NCI-H146 treated with DMSO at 0.1 percent for 48 hours (cell line): ENCODE results near the gene ERRFI1.
A peak's percentile ranks its signal among the peaks of the same experiment; 100 is the strongest.
"Not testable (repeated sequence)": the region's sequence is repeated elsewhere in the genome, so short reads cannot be mapped to it uniquely, and the experiment has no call there.

Source experiments
- DNase-seq: peaks from one replicate; lab custom pipeline; 2025; ENCODE audit not compliant: unreplicated experiment; lab: John Stamatoyannopoulos, UW

The ERRFI1 gene

GRCh38 chr1:8026153-8026975 is at the start of gene ERRFI1:
ERRFI1 (minus strand) TSS chr1:8026309; CDS start chr1:8015619, 10,690 bp downstream.
- peak; percentile 54 for DNase-seq

GRCh38 chr1:8075511-8076051 is 49.5 kb upstream of the ERRFI1 start:
- DNase-seq: peak; percentile 8

GRCh38 chr1:8073112-8073855 is 47.2 kb upstream of the ERRFI1 start:
- DNase-seq: no peak

GRCh38 chr1:8070381-8070811 is 44.3 kb upstream of the ERRFI1 start:
- no peak for DNase-seq

- DNase-seq: not testable (repeated sequence)
Measured at GRCh38 chr1:8069614-8070320, 43.7 kb upstream of the ERRFI1 start.

- no peak for DNase-seq
Measured at GRCh38 chr1:8065369-8065768, 39.3 kb upstream of the ERRFI1 start.

GRCh38 chr1:8063298-8064036 is 37.4 kb upstream of the ERRFI1 start:
- DNase-seq: no peak

GRCh38 chr1:8062861-8063260 is 36.8 kb upstream of the ERRFI1 start:
- no peak for DNase-seq

- DNase-seq: no peak
Measured at GRCh38 chr1:8061673-8062386, 35.7 kb upstream of the ERRFI1 start.

GRCh38 chr1:8061210-8061609 is 35.1 kb upstream of the ERRFI1 start:
- DNase-seq: no peak

- no peak for DNase-seq
Measured at GRCh38 chr1:8059161-8059622, 33.1 kb upstream of the ERRFI1 start.

GRCh38 chr1:8057779-8058178 is 31.7 kb upstream of the ERRFI1 start:
- DNase-seq: not testable (repeated sequence)

- DNase-seq: no peak
Measured at GRCh38 chr1:8055973-8056372, 29.9 kb upstream of the ERRFI1 start.

- no peak for DNase-seq
Measured at GRCh38 chr1:8053878-8054567, 27.9 kb upstream of the ERRFI1 start.

GRCh38 chr1:8051650-8052049 is 25.5 kb upstream of the ERRFI1 start:
- no peak for DNase-seq

- not testable (repeated sequence) for DNase-seq
Measured at GRCh38 chr1:8049229-8049628, 23.1 kb upstream of the ERRFI1 start.

- DNase-seq: no peak
Measured at GRCh38 chr1:8047686-8048445, 21.8 kb upstream of the ERRFI1 start.

- DNase-seq: no peak
Measured at GRCh38 chr1:8047112-8047511, 21.0 kb upstream of the ERRFI1 start.
